ENCODE data around the gene NFE2L1.

GRCh38 chr17:48106802-48107136 lies 58.6 kb downstream of the NFE2L1 start:
- TF ChIP-seq, protein P1, sequence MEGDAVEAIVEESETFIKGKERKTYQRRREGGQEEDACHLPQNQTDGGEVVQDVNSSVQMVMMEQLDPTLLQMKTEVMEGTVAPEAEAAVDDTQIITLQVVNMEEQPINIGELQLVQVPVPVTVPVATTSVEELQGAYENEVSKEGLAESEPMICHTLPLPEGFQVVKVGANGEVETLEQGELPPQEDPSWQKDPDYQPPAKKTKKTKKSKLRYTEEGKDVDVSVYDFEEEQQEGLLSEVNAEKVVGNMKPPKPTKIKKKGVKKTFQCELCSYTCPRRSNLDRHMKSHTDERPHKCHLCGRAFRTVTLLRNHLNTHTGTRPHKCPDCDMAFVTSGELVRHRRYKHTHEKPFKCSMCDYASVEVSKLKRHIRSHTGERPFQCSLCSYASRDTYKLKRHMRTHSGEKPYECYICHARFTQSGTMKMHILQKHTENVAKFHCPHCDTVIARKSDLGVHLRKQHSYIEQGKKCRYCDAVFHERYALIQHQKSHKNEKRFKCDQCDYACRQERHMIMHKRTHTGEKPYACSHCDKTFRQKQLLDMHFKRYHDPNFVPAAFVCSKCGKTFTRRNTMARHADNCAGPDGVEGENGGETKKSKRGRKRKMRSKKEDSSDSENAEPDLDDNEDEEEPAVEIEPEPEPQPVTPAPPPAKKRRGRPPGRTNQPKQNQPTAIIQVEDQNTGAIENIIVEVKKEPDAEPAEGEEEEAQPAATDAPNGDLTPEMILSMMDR (IDR thresholded peaks at IDR 0.05) = no peak
- TF ChIP-seq POLR2A (IDR thresholded peaks at IDR 0.05; ENCODE audit: low read depth) = no peak
